Measurements from ENCODE around the gene TPM3. TPM values are rescaled to one million over a fixed set of nuclear protein-coding genes. Genes with fewer than 3 reads are reported as not detected.

Gene TPM3
- 116 TPM for total RNA-seq

GRCh38 chr1:154191990-154192461, at the start of gene TPM3:
Gene TPM3, minus strand, starts transcription at chr1:154192100. Its CDS starts 82 bp downstream, at chr1:154192018.

GRCh38 chr1:154220071-154220969, 28.4 kb upstream of the TPM3 start, which contains the start of gene UBAP2L:
Gene UBAP2L, plus strand, starts transcription at chr1:154220955. Its CDS starts 4,169 bp downstream, at chr1:154225124.

DNA sequence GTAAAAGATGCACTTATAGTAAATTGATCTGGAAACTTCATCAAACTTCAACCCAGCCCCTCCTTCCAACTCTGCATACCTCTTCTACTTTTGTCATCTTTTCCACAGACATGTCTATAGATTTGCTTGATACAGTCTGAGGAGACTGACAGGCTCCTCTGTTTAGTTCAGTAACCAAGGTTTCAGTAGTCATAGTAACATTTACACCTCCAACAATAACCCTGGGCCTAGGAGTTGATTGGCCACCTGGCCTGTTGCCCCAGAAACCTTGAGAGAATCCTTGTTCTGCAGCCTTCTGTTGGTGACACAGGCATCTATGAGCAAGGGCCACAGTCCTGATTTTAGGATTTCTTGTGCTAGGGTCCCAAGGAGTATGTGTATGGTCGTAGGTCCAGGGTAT, 14.3 kb upstream of the TPM3 start, which contains the start of gene CFAP141:
Gene CFAP141, minus strand, starts transcription at position 138 of the 400 bp plus-strand sequence. Its CDS starts 26 bp downstream, at position 112.

DNA sequence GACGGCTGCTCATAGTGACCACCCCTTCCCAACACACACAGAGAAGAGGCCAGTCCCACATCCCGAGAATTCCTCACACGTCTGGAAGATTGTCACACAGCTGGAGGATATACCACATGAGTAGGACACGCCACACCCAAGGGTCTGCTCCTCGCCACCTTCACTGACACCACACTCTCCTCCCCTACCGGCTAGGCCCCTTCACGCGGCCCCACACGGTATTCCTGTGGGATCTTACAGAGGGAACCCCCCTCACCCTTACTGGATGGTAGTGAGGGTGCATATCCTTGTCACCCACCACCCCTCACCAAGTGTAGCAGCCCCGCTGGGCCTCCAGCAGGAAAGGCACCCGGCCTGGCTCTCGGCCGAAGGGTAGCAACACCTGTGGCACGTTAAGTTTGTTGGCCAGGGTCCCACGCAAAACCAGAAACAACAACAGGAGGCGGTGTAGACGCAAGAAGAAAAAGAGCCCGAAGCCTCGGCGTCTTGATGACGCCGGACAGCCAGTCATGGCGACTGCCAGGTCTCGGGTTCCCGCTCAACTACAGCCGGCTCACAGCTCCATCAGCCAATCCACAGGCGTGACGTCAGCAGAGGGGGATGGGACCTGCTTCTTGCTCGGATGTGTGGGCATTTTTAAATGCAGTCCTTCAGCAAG, 37.2 kb downstream of the TPM3 start, which contains the start of gene NUP210L:
Gene NUP210L, minus strand, starts transcription at position 540 of the 658 bp plus-strand sequence.

Small RNA genes within 50 kb of the gene (small RNA-seq; reads per million reads assigned to genes)
- gene MIR190B (ENCODE audit: low replicate concordance) = 0.28 reads per million, percentile 25 among the genes with 10 or more reads in this experiment

Other genes starting within 250 kb of the TPM3 start
- gene DENND4B, start 245.4 kb downstream of the TPM3 start, total RNA-seq = 46.3 TPM
- gene CRTC2, start 233.5 kb downstream of the TPM3 start, total RNA-seq = 21.9 TPM
- gene SLC39A1, start 228.6 kb downstream of the TPM3 start, total RNA-seq = 69.7 TPM
- 15.7 TPM for gene CREB3L4, start 224.2 kb downstream of the TPM3 start, total RNA-seq
- gene JTB, start 214.4 kb downstream of the TPM3 start, total RNA-seq = 81.6 TPM
- gene RAB13, start 205.8 kb downstream of the TPM3 start, total RNA-seq = 52.0 TPM
- 4,585 TPM for gene RPS27, start 201.3 kb downstream of the TPM3 start, total RNA-seq
- 0.06 TPM for gene NUP210L, start 37.0 kb downstream of the TPM3 start, total RNA-seq
- gene CFAP141, start 14.2 kb upstream of the TPM3 start, total RNA-seq = not detected
- gene UBAP2L, start 28.9 kb upstream of the TPM3 start, total RNA-seq = 87.0 TPM
- 57.7 TPM for gene HAX1, start 80.5 kb upstream of the TPM3 start, total RNA-seq
- 0.12 TPM for gene AQP10, start 129.0 kb upstream of the TPM3 start, total RNA-seq
- gene ATP8B2, start 133.4 kb upstream of the TPM3 start, total RNA-seq = 57.7 TPM
- gene IL6R, start 213.2 kb upstream of the TPM3 start, total RNA-seq = 22.2 TPM

Measured in metanephros (tissue), 2 donors.